ENCODE measurements around the gene SAMD11.

DNA sequence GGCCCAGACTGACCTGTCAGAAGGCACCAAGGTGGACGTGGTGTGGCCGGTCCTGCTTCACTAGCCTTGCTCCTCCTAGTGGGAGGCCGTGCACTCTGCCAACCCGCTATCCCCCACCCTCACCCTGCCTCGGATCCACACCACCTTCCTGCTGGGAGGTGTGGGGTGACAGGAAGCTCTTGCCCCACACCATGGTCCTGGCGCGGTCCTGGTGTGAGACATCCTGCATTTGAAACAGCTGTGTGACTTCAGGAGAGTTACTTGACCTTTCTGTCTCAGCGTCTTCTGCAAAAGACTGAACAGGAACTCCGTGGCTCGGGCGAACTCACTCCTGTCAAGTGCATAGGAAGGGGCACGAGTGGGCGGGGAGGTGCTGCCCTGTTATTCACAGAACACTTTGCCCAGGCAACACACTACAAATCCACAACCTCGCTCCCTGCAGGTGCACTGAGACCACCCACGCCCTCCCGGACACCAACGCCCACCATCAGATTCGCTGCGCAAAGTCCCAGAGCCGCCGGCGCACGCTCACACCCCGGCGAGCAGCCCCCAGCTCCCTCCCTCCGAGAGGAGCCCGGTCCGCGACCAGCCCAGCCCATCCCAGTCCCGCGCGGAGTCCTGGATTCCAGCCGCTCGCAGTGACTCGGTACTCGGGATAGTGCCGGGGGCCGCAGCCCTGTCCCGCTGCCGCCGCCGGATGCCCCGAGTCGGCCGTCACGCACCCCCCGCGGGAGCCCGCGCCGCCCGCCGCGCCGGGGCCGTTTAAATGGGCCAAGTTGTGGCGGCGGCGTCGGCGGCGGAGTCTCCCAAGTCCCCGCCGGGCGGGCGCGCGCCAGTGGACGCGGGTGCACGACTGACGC lies at the start of gene SAMD11:
- peak; percentile 35; the same call in 1 of the 2 replicates for TF ChIP-seq TEAD4 (IDR thresholded peaks at IDR 0.05)
- TF ChIP-seq CEBPB (IDR thresholded peaks at IDR 0.05) = no peak
- peak; percentile 54; the same call in 1 of the 2 replicates for TF ChIP-seq EP300 (IDR thresholded peaks at IDR 0.05; ENCODE audit: borderline replicate concordance)
- TF ChIP-seq TCF12 (IDR thresholded peaks at IDR 0.05; ENCODE audit: low read depth) = peak; percentile 47; the same call in 1 of the 2 replicates
- no peak for TF ChIP-seq RAD21 (IDR thresholded peaks at IDR 0.05; ENCODE audit: low read depth)
- TF ChIP-seq TAF1 (IDR thresholded peaks at IDR 0.05; ENCODE audit: low read depth) = no peak
- no peak for TF ChIP-seq USF1 (IDR thresholded peaks at IDR 0.05)
- no peak for TF ChIP-seq FOXM1 (IDR thresholded peaks at IDR 0.05; ENCODE audit: borderline replicate concordance, low read depth)
